HG02970 (cell line): ENCODE measurements around the gene ADAMTSL3.

ENCODE experiments used
- ATAC-seq: cut with Tn5 transposase; IDR thresholded peaks from one replicate; pipeline ENCODE4 v1.9.1; 2021; ENCODE audit warnings: mild to moderate bottlenecking, moderate library complexity, moderate number of reproducible peaks; ENCODE audit not compliant: unreplicated experiment, low FRiP score

Gene ADAMTSL3

DNA sequence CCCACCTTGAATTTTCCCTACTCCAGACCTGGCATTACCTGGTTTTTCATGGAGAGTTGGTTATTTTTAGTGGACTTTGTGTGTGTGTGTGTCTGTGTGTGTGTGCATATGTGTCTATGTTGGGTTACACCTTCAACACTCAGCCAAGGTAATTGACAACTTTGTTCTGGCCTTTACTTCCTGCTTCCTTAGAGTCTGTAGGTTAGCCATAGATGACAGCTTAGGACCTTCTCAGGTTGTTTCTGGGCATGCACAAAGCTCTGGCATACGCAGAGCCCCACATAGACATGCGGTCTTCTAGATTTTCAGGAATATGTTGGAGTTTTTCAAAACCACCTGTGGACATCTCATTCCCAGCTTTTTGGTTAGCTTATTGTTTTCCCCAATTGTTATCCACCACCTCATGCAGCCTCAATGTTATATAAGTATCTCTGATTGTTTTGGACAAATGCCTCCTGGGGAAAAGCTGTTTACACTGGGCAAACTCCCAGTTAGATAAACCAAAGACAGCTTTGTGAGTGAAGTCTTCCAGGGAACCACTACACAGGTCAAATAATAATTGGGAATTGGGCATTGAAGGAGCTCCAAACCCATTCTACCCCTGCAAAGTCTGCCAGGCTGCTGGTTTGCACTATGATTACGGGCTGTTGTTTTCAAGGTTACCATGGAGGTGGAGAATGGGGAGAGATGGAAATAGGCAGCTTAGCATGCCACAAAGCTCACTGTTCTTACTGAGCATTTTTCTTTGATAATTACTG, 201.2 kb downstream of the ADAMTSL3 start:
- ATAC-seq = no peak

DNA sequence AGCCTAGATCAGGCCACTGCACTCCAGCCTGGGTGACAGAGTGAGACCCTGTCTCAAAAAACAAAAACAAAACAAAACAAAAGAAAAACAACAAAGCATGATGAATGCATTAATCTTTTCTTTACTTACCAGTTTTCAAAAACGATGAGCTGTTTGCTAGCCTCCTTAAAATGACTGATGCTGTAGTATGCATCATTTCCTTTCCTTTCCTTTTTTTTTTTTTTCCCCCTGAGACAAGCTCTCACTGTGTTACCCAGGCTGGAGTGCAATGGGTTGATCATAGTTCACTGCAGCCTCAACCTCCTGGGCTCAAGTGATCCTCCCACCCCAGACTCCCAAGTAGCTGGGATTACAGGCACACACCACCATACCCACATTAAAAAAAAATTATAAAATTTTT, 202.0 kb downstream of the ADAMTSL3 start:
- no peak for ATAC-seq

DNA sequence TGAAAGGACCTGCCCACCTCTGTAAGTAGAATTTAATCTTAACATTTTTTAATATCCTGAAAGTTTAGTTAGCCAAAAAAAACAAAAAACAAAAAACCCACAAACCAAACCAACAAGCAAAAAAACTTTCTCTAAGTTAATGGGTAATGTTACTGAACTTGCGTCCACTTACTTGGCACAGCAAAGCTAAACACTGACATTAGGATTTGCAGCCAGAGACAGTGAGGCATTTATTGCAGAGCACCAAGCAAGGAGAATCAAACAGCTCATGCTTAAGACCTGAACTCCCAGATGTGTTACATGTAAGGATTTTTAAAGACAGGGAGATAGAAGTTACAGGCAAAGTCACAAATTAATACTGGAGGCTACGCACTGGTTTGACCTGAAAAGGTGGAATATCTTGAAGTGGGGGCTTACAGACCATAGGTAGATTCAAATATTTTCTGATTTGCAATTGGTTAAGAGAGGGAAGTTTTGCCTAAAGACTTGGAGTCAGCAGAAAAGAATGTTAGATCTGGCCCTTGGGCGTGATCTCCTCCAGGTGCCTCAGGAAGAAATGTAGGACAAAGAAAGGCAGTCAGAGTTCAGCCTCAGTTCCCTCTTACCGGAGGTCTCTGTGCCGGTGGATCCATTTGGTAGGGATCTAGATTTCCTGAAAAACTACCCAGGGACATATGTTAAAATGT, 205.0 kb downstream of the ADAMTSL3 start:
- ATAC-seq = no peak

DNA sequence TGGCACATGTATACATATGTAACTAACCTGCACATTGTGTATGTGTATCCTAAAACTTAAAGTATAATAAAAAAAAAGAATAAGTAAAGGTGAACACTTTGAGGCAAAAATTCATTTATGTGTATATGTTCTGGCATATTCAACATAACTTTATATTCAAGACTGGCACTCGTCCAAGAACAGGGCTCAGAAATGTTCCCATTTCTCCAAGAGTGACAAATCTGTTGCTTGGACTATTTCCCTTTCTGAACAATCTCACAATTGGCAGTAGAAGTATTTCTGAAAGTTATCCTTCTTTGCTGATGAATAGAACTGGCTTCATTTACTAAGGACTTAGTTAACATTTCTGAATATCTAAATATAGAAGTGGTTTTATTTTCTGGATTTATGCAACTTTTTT, 212.8 kb downstream of the ADAMTSL3 start:
- ATAC-seq = no peak

DNA sequence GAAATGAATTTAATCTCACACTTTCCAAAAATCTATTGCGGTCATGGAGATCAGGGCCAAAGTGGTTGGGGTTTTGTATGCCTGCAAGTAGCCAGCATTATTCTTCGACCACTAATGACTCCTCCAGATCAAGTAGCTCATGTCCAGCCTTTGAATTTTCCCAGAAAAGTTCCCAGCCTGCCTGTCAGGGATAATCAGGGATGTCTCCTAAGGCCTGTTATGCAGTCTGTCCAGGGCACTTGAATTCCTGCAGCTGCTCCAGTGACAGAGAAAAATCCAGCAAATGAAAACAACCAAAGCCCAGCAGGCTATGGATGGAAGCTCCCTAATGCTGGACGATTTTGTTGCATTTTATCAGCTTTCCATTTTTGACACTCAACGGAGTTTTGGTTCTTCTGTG, 215.4 kb downstream of the ADAMTSL3 start:
- no peak for ATAC-seq

DNA sequence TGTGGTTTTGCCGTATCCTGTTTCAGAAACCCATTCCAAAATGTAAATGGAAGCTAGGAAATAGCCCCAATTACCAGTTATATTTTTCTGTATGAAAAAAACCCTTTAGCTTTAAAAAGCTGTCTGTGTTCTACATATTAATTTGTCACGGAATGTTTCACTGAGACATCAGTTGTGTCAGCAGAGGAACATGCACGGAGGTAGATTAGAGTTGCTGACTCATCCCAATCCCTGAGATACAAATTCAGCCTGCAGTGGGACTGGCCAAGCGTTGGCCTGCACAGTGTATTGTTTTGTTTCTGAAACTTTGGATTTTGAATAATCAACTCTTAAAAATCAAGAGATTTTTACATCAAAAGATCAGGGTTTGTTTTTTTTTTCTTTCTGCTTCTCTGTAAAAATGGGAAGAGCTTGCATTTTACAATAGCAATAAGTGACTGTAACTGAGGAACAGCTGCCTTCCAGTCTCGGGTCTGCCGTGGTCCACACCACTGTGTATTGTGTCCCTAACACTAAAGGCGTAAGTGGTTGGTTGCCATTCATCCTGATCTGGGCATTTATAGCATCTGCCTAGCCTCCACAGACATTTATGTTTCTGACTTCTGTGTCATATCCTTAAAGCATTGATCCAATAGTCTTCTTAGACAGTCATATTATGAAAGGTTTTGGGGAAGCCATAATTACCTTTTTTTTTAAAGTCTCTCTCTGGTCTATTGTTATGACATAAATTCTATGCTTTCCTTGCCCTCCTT, 218.1 kb downstream of the ADAMTSL3 start:
- no peak for ATAC-seq

DNA sequence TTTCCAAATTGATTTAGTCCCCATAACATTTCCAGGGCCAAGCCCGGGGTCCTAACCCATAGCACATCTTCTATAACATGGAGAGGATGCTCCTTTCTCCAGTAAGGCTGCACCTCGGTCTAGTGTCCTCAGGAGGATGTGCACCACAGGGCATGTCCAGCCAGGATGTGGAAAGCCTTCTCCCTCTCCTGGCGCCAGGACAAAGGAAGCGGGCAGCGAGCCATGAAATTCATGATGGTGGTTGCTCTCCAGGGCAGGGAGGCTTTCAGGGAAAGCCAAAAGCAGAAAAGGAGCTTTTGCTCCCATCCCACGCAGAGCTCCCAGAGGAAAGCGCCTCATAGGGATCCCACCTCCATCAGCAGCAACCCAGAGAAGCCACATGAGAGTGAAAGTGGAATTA, 220.0 kb downstream of the ADAMTSL3 start:
- ATAC-seq = no peak

DNA sequence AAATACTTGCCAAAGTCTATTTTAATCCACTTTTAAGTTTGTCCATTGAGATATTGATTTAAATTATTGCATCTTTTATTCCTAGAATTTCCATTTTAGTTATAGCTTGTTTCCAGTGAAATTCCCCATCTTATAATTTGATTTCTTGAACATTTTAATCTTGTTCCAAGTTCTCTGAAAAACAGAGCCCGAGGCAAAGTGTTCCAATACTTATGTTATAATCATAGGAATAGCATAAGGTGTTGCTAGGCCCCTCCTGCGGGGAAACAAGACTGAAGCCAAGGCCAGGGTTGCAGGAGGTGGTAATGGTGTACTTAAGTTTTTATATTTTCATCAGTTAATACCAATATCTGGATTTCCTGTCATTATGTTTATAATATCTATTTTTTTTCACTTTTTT, 226.6 kb downstream of the ADAMTSL3 start:
- no peak for ATAC-seq

DNA sequence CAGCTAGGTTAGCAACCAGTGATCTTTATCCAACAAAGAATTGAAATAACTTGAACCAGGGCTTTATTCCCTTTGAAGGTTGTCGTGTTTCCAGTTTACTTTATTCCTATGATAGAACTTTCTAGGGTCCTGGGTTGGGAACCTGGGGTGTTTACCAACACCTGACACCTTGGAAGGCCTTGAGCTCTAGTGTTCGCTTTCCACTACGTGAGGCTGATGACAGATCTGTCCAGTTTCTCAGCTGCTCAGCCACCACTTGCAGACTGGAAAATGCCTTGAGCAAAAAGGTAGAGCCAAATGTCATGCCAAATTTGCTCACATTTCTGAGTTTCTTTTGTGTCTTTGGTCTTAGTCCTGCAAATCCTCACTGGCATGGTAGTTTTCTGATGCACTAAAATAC, 227.2 kb downstream of the ADAMTSL3 start:
- ATAC-seq = no peak

DNA sequence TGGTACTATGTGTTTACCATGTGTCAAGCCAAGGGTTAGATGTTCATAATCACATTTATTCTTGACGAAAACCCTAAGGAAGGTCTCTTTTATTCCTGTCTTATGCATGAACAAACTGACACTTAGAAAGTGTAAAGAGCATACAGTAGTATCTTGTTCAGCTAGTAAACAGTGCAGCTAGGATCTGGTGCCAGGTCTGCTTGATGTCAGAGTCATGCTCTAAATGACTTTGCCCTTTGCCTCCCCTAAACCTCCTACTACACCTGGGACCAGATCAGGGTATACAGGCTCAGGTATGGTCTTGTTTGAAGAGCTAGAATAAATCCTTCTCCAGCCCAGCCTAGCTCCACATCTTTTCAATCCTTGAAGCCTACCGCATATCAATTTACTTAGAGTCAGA, 232.4 kb downstream of the ADAMTSL3 start:
- ATAC-seq = no peak

DNA sequence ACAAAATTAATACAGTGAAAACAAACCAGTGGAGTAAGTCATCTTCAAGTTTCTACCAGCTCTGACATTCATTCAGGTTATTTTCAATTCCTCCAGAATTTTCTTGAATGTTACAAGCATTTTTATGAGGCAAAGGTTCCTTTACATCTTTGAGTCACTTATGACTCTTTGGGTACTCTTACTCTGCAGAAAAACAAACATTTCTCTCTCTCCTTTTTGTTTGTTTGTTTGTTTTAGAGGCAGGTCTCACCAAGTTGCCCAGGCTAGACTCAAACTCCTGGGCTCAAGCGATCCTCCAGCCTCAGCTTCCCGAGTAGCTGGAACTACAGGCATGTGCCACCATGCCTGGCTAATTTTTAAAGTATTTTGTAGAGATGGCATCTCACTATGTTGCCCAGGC, 233.5 kb downstream of the ADAMTSL3 start:
- no peak for ATAC-seq

DNA sequence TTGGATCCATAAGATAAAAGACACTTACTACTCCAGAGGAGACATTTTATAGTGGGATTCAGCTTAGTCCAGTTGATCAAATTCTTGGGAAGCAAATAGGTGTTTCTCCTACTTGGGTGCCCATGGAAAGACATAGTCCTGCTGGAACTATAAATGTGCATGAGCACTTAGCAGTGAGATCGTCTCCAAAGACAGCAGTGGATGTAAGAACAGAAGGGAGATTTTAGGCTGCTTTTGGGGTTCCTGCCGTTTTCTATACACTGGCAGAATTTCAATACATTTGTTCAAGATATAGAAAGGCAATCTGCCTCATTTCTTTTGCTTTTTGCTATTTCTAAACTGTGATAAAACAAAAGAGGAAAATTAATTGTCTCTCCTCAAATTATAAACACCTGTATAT, 234.0 kb downstream of the ADAMTSL3 start:
- ATAC-seq = no peak

DNA sequence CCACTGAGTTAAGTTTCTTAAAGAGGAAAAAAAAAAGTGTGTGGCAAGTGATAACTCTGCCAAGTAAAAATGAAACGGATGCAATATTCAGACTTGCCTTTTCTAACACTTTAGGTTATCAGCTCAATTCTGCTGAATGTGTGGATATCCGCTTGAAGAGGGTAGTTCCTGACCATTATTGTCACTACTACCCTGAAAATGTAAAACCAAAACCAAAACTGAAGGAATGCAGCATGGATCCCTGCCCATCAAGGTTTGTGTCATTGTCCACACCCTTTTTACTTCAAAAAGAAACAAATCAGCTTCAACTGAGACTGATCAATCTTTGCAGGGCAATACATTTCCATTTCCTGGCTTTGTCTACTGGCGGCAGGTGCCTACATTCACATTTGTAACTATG, 236.1 kb downstream of the ADAMTSL3 start:
- no peak for ATAC-seq

DNA sequence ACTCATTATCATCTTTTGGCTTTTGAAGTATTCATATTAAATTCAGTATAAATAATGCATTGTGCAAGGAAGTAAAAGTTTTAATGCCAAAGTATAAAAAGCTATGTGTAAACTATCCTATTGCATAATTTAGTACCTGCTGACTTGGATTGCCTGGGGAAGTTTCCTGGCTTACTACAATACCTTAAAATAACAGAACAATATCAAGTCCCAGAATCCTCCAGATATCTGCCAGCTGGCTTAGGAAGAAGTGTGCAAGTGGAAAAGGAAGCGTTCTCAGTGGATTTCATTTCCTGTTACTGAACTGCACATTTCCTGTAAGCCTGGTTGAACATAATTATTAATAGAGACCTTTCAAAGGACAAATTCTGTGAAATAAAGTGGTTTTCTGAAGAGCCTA, 236.7 kb downstream of the ADAMTSL3 start:
- no peak for ATAC-seq

DNA sequence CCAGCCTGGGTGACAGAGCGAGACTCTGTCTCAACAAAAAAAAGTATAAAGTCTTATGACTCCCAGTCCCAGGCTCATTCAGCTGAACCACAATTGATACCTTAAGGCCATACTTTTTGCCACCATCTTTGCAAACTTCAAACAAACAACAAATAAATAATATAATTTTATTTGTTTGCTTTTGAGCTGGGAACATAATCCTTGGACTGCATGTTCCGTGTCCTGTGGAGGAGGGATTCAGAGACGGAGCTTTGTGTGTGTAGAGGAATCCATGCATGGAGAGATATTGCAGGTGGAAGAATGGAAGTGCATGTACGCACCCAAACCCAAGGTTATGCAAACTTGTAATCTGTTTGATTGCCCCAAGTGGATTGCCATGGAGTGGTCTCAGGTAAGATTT, 238.6 kb downstream of the ADAMTSL3 start:
- no peak for ATAC-seq

DNA sequence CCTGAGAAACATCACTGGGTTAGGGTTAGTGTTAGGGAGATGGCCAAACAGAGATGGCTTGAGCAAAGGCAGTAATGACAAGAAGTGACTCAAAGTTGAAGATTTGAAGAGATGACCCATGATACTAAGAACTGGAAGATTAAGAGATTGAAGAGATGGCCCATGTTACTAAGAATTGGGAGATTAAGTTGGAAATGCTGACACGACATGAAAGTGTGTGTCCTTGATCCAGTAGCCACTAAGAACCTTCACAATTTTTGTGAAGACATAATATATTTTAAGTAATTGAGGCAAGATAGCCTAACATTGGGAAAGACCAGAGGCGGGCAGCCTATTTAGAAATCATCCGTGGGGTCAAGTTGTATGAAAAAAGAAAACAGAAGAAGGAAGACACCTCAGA, 239.4 kb downstream of the ADAMTSL3 start:
- ATAC-seq = no peak

DNA sequence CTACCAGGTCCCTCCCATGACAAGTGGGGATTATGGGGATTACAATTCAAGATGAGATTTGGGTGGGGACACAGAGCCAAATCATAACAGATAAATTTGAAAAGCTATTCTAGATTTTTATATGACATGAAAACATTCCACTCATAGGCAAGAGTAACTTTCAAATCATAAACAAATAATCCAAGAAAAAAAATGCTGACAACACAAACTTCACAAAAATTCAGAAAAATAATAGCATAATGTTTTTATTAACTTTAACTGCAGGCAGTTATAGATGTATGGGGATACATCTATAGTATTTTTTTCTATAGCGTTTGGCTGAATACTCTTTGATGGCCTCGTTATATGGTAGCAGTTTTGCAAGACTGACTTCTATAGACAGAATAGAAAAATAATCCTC, 243.1 kb downstream of the ADAMTSL3 start:
- no peak for ATAC-seq

DNA sequence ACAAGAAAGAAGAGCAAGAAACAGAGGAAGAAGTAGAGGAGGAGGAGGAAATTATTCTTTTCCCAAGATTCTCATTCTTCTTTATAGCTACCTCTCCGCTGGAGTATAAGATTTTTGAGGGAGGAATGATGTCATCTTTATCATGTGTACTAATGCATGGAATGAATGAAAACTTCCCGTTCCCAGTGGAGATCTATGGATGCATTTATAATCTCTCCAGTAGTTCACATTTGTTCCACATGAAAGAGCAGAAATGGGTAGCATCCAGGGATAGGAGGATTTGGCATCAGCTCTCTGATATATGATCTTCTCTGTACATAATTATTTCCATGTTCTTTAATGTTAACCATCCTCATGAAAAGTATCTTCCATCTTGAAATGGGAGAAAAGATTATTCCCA, 244.4 kb downstream of the ADAMTSL3 start:
- ATAC-seq = no peak

DNA sequence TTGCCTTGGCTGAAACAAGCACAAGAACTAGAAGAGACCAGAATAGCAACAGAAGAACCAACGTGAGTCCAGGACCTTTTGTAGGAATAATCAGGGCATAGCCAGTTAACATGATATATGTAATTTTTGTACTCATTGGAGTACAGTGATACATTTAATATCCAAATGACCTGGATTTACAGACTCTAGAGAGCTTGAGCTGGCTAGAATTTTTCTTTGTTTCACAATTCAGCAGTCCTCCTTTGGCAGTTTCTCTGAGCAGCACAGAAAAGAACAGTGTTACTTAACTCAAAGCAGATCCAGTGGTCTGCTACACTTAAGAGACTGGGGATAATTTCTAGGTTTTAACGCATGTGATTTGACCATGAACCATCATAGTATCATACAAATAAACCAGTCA, 245.7 kb downstream of the ADAMTSL3 start:
- ATAC-seq = no peak

DNA sequence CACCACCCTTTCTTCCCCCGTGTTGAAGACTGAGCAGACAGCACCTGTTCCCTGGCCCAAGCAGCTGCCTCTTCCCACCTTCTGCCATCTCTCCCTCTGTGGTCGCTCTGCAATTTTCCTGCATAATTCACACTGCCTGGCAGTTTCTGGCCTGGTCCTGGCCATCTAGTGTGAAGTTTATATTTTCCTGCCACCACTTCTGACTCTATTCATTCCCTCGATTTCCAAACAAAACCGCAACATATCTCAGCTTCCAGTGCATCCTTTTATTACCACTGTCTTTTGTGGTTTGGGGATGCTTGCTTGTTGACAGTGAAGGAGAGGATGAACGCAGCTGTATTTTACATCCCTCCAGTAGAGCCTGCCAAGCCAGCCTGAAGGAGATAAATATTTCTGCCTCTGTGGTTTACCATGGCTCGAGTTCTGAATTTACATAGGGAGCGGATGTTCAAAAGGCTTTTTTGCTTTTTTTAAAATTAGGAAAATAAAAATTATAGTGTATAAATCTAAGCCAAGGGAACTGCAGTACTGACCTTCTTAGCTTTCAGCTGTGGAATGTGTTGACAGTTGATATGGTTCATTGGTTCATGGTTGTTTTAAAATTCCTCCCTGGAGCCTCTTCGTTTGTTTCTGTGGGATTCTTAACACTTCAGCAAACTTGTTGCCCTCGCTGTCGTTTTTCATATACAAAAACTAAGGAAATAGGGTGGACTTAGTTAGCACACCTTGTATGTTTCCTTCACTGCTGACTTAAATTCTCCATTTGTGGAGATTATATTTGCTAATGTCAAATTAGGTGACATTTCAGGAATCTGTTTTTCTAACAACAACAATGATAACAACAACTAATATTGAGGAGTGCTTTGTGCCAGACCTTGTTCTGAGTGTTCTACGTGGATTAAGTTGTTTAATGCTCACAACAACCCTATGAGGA, 250.5 kb downstream of the ADAMTSL3 start:
- ATAC-seq = no peak
